ENCODE data around the gene GPX4.
"Not testable (repeated sequence)": the region's sequence is repeated elsewhere in the genome, so short reads cannot be mapped to it uniquely, and the experiment has no call there.

Gene GPX4

DNA sequence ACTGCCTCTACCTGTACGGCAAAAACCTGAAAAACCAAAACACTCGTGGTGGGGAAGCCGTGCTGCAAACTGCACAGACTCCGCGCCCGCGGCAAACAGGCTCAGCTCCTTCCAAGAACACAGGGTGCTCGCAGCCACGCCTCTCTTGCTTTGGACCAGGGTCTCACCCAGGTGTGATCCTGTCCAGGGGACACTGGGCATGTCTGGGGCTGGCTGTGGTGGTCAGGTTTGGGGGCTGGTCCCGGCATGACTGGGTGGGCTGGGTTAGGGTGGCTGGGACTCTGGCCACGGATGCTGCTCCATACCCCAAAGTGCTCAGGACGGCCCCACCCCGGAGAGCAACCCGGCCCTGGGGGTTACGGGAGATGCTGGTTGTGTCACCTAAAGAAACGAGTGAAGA is 13.9 kb downstream of the GPX4 start:
- no peak for DNase-seq

GRCh38 chr19:1118999-1119398 is 15.2 kb downstream of the GPX4 start:
- DNase-seq: no peak

- DNase-seq: no peak
These were observed 15.9 kb downstream of the GPX4 start for GRCh38 chr19:1119475-1120217.

DNA sequence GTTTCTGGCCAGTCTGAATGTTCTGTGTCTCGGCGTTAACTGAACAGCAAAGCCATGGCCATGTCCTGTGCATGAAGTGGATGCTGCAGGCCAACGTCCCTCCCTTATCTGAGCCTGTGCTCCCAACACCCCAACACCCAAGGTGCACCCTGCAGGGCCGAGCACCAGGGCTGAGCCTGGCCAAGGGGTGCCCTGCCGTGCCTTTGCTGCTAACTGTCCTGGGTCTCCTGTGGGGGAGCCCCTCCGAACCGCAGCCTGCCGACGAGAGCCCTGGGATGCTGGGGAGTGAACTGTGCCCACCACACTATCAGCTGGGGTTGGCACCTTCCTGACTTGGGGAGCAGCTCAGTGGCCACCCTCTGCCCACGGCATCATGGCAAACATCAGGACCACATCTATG is 17.6 kb downstream of the GPX4 start:
- no peak for DNase-seq

GRCh38 chr19:1122021-1122971 is 18.5 kb downstream of the GPX4 start:
- DNase-seq: no peak

GRCh38 chr19:1122972-1123363 is 19.2 kb downstream of the GPX4 start:
- DNase-seq: no peak

DNA sequence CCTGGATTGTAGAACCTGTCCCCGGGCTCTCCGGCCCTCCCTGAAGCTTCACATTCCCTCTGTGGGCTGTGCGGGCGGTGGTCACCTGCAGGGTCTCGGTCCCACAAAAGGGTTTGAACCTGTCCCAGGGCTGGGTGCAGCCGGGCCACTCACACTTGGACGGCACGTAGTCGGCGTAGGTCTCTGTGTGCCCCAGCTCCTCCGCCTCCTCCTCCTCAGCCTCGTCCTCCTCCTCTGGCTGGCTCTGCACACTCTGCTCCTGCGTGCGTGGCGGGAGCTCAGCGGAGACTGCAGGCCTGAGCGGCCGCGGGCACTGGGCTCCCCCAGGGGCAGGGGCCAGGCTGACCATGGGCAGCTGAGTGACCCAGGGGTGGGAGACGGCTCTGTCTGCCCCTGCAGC is 19.6 kb downstream of the GPX4 start:
- DNase-seq: no peak

GRCh38 chr19:1123885-1124677 is 20.3 kb downstream of the GPX4 start:
- no peak for DNase-seq

DNA sequence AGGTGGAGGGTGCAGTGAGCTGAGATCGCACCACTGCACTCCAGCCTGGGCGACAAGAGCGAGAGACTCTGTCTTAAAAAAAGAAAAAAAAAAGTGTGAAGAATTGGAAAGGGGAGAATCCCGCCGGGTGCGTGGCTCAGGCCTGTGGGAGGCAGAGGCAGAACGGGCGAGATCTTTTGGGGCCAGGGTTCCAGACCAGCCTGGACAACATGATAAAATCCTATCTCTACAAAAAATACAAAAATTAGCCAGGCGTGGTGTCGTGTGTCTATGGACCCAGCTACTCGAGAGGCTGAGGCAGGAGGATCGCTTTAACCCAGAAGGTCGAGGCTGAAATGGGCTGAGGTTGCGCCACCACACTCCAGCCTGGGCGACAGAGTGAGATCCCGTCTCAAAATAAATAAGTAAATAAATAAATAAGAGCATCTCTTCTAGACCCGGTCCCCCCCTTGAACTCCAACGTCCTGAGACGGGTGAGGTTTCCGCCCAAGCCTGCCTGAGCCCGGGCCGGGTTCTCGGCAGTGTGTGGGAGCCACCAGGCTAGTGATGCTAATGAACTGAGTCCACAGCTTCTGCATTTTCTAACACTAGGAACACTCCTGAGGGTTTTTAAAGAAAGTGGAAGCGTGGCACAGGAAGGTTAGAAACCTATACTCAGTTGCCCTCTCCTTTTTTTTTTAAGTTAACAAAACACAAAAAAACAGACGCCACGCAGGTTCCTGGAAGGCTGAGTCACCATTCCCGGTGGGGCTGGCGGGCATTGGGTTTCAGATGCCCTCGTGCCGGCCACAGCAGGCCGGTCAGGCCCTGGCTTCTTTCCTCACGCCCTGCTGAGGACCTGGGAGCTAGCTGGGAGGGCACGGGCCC is 22.0 kb downstream of the GPX4 start:
- DNase-seq: no peak

DNA sequence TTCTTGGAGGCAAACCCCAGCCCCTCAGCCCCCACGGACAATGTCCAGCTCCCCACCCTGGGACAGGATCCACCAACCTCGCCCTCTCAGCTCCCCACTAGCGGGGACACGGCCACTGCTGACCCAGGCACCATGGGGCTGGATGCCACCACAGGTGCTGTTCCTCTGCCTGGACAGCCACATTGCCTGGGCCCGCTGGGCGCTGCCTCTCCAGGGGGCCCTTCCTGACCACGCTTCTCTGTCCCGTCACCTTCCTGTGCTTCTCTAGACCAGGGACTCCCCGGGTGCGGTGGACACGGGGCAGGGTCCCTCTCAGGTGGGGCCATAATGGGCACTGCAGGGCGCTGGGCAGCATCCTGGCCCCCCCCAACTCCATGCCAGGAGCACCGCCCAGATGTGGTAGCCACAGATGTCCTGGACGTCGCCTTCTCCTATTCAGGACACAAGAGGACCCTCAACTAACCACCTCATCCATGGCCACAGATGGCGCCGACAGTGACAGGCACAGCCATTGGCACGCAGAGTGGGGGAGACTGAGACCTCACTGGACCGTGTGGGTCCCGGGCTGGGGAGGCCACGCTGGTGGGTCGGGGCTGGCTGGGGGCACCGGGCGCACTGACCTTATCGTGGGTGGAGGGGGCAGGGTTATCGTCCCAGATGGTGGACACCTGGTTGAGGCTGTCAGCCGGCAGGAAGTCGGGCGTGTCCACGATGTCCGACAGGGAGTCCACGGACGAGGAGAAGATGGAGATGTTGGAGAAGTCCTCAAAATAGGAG is 23.4 kb downstream of the GPX4 start:
- no peak for DNase-seq

- DNase-seq: no peak
These were observed 24.3 kb downstream of the GPX4 start for GRCh38 chr19:1128106-1128505.

GRCh38 chr19:1129084-1129483 is 25.3 kb downstream of the GPX4 start:
- DNase-seq: not testable (repeated sequence)

DNA sequence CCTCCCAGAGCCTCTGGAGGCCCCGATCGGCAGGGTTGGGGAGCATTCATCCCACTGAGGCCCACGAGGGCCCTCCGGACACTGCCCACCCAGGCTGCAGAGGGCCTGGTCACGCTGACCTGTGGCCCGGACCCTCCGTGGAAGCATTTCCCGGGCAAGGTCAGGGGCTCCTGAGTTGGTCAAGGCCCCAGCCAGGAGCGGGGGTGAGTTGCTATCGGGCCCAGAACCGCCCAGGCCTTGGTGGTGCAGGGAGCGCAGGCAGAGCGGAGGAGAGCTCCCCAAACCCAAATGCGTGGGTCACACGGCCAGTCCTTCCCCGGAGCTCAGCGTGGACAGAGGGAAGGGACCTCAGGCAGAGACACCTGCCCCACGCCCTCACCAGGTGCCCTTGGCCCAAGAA is 25.7 kb downstream of the GPX4 start:
- no peak for DNase-seq

- no peak for DNase-seq
These were observed 27.2 kb downstream of the GPX4 start for GRCh38 chr19:1130771-1131717.

DNA sequence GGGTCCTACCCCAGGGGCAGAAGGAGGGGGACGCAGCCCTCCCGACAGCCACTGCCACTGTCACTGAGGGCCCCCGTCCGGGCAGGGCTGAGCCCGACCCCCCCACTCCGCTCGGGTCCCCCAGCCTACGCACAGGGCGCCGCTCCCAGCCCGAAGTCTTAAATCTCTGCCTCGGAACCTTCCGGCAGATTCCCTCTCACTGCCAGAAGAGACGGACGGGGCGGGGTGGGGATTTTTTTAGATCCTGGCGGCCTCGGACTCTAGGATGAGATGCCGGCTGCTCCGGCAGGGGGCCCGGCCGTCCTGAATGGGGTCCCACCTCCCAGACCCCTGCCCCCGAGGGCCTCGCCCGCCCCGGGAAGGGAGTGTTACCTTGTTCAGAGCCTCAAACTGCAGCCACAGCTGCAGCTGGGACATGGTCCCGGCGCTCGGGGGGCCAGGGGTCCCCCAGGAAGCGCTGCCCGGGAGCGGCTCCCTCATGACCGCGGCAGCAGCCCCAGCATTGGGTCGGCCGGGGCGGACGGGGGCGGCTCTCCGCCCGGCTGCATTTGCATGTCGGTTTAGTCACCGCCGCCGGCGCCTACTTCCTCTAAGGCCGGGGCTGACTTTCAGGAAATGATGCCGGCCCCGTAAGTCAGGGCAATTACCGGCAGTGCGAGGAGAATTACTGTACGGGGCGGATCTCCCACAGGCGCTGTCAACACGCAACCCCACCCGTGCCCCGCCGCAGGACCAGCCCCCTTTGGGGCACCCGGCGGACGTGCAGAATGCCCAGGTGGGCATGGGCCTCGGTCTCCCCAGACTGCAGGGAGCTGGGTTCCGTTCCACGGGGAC is 28.1 kb downstream of the GPX4 start:
- DNase-seq: no peak

- no peak for DNase-seq
These were observed 29.0 kb downstream of the GPX4 start for GRCh38 chr19:1132552-1133383.

DNA sequence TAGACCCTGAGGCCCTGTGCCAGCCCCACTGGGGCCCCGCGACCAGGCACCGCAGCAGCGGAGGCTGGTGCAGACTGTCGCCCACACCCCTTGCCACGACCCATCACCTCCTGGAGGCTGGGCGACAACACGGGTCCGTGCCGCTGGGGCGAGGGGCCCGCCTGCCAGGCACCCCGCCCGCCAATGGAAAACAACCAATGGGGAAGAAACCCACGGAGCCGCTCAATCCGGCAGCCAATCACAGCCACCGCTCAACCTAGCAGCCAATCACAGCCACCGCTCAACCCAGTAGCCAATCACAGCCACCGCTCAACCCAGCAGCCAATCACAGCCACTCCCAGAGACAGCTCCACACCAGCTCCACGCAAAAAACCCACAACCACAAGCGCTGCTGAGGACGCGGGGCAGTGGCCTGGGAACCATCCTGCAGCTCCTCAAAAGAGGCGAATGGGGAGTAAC is 29.7 kb downstream of the GPX4 start:
- no peak for DNase-seq

DNA sequence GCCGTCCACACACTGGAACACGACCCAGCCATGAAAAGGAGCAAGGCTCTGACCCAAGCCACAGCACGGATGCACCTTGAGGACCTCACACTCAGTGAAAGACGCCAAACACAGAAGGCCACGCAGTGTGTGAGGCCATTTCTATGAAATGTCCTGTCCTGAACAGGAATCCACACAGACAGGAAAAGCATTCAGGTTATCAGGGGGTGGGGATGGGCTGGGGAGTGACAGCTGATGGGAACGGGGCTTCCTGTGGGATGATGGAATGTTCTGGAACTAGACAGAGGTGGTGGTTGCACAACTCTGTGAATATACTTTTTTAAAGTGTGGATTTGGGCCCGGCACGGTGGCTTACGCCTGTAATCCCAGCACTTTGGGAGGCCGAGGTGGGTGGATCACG is 30.6 kb downstream of the GPX4 start:
- no peak for DNase-seq
